WI38 (cell line): ENCODE measurements around the gene ZNF672.

Source experiments
- H3K4me3 ChIP-seq: 2 replicates; pipeline ENCODE4 v1.5.1; 2011; ENCODE audit warnings: low read depth, mild to moderate bottlenecking, control low read depth, low read length
- TF ChIP-seq, protein P1 (sequence below): IDR thresholded peaks from 2 replicates; pipeline ENCODE4 v1.5.1; 2012; ENCODE audit warnings: low read depth, mild to moderate bottlenecking, control low read depth, low read length

The ZNF672 gene

DNA sequence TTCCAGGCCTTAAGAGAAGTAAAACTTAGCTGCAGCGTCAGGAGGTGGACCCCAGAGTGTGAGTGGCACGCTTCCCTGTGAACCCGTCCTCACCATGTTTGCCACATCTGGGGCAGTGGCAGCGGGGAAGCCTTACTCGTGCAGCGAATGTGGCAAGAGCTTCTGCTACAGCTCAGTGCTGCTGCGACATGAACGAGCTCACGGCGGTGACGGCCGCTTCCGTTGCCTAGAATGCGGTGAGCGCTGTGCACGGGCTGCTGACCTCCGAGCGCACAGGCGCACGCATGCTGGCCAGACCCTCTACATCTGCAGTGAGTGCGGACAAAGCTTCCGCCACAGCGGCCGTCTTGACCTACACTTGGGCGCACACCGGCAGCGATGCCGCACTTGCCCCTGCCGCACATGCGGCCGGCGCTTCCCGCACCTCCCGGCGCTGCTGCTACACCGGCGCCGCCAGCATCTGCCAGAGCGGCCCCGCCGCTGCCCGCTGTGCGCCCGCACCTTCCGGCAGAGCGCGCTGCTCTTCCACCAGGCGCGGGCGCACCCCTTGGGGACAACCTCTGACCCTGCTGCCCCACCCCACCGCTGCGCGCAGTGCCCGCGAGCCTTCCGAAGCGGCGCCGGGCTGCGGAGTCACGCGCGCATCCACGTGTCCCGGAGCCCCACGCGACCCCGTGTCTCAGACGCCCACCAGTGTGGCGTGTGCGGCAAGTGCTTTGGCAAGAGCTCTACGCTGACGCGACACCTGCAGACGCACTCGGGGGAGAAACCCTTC is 9.3 kb downstream of the ZNF672 start:
- H3K4me3 ChIP-seq = no peak overlapping the region
- TF ChIP-seq, protein P1, sequence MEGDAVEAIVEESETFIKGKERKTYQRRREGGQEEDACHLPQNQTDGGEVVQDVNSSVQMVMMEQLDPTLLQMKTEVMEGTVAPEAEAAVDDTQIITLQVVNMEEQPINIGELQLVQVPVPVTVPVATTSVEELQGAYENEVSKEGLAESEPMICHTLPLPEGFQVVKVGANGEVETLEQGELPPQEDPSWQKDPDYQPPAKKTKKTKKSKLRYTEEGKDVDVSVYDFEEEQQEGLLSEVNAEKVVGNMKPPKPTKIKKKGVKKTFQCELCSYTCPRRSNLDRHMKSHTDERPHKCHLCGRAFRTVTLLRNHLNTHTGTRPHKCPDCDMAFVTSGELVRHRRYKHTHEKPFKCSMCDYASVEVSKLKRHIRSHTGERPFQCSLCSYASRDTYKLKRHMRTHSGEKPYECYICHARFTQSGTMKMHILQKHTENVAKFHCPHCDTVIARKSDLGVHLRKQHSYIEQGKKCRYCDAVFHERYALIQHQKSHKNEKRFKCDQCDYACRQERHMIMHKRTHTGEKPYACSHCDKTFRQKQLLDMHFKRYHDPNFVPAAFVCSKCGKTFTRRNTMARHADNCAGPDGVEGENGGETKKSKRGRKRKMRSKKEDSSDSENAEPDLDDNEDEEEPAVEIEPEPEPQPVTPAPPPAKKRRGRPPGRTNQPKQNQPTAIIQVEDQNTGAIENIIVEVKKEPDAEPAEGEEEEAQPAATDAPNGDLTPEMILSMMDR = no peak

DNA sequence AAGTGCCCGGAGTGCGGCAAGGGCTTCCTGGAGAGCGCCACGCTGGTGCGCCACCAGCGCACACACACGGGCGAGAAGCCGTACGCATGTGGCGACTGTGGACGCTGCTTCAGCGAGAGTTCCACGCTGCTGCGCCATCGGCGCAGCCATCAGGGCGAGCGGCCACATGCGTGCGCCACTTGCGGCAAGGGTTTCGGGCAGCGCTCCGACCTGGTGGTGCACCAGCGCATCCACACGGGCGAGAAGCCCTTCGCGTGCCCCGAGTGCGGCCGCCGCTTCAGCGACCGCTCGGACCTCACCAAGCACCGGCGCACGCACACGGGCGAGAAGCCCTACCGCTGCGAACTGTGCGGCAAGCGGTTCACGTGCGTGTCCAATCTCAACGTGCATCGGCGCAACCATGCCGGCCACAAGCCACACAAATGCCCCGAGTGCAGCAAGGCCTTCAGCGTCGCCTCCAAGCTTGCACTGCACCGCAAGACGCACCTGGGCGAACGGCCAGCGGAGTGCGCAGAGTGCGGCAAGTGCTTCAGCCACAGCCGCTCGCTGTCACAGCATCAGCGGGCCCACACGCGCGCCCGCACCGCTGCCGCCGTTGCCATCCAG is 10.0 kb downstream of the ZNF672 start:
- no peak overlapping the region for H3K4me3 ChIP-seq
- TF ChIP-seq, protein P1 = no peak

DNA sequence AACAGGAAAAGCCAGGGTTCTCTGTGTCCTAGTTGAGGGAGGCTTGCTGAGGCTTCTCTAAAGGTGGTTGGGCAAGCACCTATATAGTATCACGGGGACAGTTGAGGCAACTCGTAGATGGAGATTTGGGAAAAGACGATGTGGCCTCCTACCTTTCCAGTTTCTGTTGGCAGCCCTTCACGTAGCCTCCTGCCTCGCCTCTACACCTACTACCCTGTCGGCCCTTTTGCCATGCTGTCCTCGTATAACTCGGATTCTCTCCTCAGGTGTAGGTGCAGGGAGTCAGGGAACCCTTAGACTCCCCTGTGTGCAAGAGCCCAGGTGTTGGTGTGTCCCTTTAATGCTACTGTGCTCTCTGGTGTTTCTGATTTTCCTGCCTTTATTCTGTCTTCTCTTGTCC is 10.6 kb downstream of the ZNF672 start:
- TF ChIP-seq, protein P1 = no peak
- H3K4me3 ChIP-seq = no peak overlapping the region

DNA sequence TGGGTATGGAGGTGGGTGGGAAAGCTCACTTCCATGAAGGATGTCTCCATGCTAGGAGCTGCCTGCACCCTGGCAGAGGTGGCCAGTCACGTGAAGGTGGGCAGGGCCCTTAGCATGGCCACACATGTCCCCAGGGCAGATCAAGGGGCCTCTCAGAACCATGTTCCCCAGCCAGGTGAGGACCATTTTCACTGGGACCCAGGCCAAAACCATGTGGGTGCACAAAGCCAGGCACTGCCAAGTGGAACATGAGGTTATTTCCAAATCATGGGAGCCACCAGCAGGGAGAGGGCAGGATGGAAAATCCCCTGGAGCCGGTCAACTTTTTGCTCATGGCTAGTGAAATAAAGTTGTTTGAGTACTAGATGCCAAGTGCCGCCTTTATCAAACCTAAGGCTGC is 11.1 kb downstream of the ZNF672 start:
- H3K4me3 ChIP-seq = no peak overlapping the region
- TF ChIP-seq, protein P1 = no peak

DNA sequence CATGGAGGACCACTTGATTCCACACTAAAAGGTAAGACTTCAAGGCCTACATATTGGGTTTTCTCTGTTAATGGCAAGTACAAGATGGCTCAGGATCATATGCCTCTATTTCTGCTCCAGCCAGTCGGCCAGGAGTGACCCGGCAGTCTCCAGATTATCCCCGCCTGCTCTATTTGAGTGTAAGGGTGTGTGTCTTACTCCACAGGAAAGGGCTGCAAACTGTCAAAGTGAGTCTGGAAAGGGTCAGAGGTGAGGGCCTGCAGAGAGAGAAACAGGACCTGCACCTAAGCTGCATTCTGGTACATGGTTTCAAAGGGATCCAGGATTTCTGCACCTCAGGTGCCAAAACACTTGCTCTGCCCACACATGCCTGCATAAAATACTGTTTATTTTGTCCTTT is 11.6 kb downstream of the ZNF672 start:
- H3K4me3 ChIP-seq = no peak overlapping the region
- TF ChIP-seq, protein P1 = no peak

DNA sequence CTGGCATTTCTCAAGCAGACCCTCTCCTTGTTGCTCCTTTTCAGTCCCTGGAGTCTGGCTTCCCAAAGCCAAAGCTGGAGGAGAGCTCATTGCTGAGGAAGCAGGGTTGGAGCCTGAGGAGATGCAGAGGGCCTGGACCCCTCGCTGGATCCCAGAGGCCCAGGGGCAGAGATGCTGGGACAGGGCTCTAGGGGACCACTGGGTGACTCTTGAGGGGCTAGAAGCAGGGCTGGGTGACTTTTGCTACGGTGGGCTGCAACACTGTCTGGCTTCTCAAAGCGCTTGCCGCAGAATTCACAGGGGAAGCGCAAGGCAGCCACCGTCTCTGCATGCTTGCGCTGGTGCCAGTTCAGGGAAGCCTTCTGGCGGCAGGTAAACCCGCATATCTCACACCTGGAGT is 12.1 kb downstream of the ZNF672 start:
- TF ChIP-seq, protein P1 = no peak
- H3K4me3 ChIP-seq = no peak overlapping the region

DNA sequence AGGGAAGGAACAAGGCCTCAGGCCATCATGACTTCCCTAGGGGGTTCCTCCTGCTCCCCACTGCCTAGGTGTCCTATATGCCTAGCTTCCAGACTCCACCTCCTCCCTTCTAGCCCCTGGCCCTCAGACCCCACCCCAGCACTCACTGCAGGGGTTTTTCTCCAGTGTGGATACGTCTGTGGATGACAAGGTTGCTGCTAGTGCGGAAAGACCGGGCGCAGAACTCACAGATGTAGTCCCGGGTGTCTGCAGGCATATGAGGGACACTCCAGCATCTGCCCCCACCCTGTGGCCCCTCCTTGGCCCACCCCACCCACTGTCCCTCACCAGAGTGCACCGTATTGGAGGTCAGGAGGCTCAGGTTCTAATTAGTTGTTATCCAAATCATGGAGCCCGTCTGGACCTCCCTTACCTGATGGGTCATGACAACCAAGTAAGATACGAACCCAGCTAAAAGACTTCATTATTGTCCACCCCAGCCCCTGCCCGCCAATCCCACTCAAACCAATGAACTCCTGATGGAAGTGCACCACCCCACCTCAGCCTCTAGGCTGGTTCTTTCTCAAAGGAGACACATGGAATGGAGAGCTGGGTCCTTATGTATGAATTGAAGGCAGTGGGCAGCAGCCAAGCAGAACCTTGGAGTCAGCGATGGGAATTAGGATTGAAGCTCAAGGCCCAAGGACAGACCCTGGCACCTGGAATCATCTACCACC is 12.7 kb downstream of the ZNF672 start:
- no peak overlapping the region for H3K4me3 ChIP-seq
- TF ChIP-seq, protein P1 = no peak
